ENCODE data around the gene CRADD. TPM values are rescaled to one million over a fixed set of nuclear protein-coding genes. Genes with fewer than 3 reads are reported as not detected.

The CRADD gene
- total RNA-seq, 5 donors from 2014 or later (not counting 1 experiment from before 2014, with no cell fraction given): 11.2 to 19.3 (median 12.3) TPM

DNA sequence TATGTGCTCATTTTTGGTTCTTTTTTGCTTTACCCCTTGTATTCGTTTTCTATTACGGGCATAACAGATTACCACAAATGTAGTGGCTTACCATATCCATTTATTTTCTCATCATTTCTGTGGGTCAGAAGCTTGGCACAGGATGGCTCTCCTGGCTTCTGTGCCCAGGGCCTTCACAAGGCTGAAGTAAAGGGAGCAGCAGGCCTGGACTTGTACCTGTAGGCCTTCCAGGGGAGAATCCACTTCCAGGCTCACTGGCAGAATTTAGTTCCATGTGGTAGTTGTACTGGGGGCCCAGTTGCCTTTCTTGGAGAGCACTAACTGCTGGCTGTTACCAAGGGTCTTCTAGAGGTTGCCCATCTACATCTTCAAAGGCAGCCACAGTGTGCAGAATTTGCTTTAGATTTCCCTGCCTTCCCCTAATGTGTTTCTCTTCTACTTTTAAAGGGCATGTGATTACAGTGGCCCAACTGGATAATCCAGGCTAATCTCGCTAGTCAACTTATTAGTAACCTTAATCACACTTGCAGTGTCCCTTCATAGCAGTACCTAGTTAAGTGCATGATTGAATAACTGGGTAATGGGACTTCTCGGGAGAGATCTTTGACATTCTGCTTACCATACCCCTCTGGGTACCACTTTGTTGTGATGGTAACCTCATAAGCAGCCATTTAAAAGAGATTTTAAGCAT is 67.0 kb downstream of the CRADD start:
- CTCF ChIA-PET: interaction anchor here (0.6 to 1.7 kb wide), 3 partner anchors 36 to 354 kb away, joined by 3 to 4 read pairs (median 3); no protein-coding TSS in a partner anchor
- Mint-ChIP-seq H3K9me3 (no peaks in the 10 kb centered on the region), H3K27me3 (no peaks in the 10 kb centered on the region), H3K4me3 (peak overlapping the region in 1 of 3 donors; percentile 76), H3K4me1 (peaks cover 24 to 47% (median 46%) of the 10 kb centered on the region in 3 donors), H3K27ac (no peak overlapping the region), H3K36me3 (no peaks in the 10 kb centered on the region)
- no peak for DNase-seq
- Histone ChIP-seq H3K27ac (ENCODE audit: low read length) (no peak overlapping the region), H3K27me3 (replicated peaks in 1 of 2; ENCODE audit: control insufficient read depth in 2 of 2, extremely low read depth in 1 of 2, insufficient read depth in 2 of 2, low read length in 1 of 2) (no peaks in the 10 kb centered on the region), H3K4me3 (ENCODE audit: control insufficient read depth in 1 of 2, extremely low read depth in 1 of 2, low read length in 1 of 2) (no peak overlapping the region), H3K4me1 (ENCODE audit: control insufficient read depth in 1 of 2, extremely low read depth in 1 of 2, insufficient read depth in 2 of 2, low read length in 2 of 2) (peaks cover 6 to 10% of the 10 kb centered on the region in 2 experiments), H3K36me3 (ENCODE audit: control insufficient read depth in 2 of 2, extremely low read depth in 1 of 2, insufficient read depth in 1 of 2, low read length in 1 of 2) (no peaks in the 10 kb centered on the region), H3K9me3 (no peaks in the 10 kb centered on the region)
- no peak for ATAC-seq (replicated peaks in 1 of 4)
- 100% methylated on average over 1 of the region's 4 CpGs for WGBS (ENCODE audit: insufficient coverage)
- POLR2A ChIA-PET: no interaction called here

GRCh38 chr12:93745286-93745685 is 68.1 kb downstream of the CRADD start:
- Mint-ChIP-seq H3K9me3 (no peaks in the 10 kb centered on the region), H3K27me3 (no peaks in the 10 kb centered on the region), H3K27ac (peak overlapping the region in 1 of 2 donors; percentile 54), H3K36me3 (no peaks in the 10 kb centered on the region), H3K4me3 (no peak overlapping the region), H3K4me1 (peaks cover 30 to 57% (median 52%) of the 10 kb centered on the region in 3 donors)
- H3K4me1 ChIP-seq (ENCODE audit: control insufficient read depth in 1 of 2, extremely low read depth in 1 of 2, insufficient read depth in 2 of 2, low read length in 2 of 2): peaks cover 6 to 10% of the 10 kb centered on the region in 2 experiments
- no peak overlapping the region for H3K27ac ChIP-seq (ENCODE audit: low read length)
- no peaks in the 10 kb centered on the region for H3K36me3 ChIP-seq (ENCODE audit: control insufficient read depth in 2 of 2, extremely low read depth in 1 of 2, insufficient read depth in 1 of 2, low read length in 1 of 2)
- POLR2A ChIA-PET: no interaction called here
- DNase-seq: no peak
- no peaks in the 10 kb centered on the region for H3K9me3 ChIP-seq
- CTCF ChIA-PET: interaction anchor here (0.7 to 1.7 kb wide), 3 partner anchors 56 to 176 kb away, joined by 3 to 4 read pairs (median 3); no protein-coding TSS in a partner anchor
- no peak overlapping the region for H3K4me3 ChIP-seq (ENCODE audit: control insufficient read depth in 1 of 2, extremely low read depth in 1 of 2, low read length in 1 of 2)
- H3K27me3 ChIP-seq (replicated peaks in 1 of 2; ENCODE audit: control insufficient read depth in 2 of 2, extremely low read depth in 1 of 2, insufficient read depth in 2 of 2, low read length in 1 of 2): no peaks in the 10 kb centered on the region
- ATAC-seq (replicated peaks in 1 of 4): no peak
- no CpG with 5 or more reads among the region's 2 CpGs for WGBS (ENCODE audit: insufficient coverage)

DNA sequence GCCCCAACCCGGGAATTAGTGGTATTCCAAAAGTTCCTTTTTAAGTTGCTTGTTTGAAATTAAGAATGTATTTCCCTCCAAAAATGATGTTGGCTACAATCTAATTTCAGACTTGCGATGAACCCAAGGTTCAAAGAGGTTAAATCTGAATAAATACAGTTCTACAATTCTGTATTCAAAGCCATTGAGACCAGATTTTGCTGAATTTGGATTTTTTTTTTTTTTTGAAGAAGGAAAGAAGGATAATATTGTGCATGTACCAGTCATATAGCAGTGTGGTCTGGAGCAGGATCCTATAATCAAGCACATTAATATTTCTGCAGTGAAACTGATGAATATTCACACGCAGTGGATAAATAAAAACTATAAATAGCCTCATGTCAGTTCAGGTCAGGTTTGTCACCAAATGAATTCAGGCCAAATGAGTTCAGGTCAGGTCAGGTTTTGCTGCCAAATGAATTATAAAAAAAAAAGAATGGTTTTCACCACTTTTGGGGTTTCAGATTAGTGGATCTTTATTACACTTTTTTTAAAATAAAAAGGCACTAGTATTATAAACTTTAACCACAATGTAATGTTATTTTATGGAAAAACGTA is 69.5 kb downstream of the CRADD start:
- POLR2A ChIA-PET: no interaction called here
- Histone ChIP-seq H3K36me3 (ENCODE audit: control insufficient read depth in 2 of 2, extremely low read depth in 1 of 2, insufficient read depth in 1 of 2, low read length in 1 of 2) (no peaks in the 10 kb centered on the region), H3K27me3 (replicated peaks in 1 of 2; ENCODE audit: control insufficient read depth in 2 of 2, extremely low read depth in 1 of 2, insufficient read depth in 2 of 2, low read length in 1 of 2) (no peaks in the 10 kb centered on the region), H3K9me3 (no peaks in the 10 kb centered on the region), H3K4me3 (ENCODE audit: control insufficient read depth in 1 of 2, extremely low read depth in 1 of 2, low read length in 1 of 2) (no peak overlapping the region), H3K4me1 (ENCODE audit: control insufficient read depth in 1 of 2, extremely low read depth in 1 of 2, insufficient read depth in 2 of 2, low read length in 2 of 2) (peaks cover 7 to 8% of the 10 kb centered on the region in 2 experiments), H3K27ac (ENCODE audit: low read length) (no peak overlapping the region)
- H3K36me3 Mint-ChIP-seq: no peaks in the 10 kb centered on the region
- no peaks in the 10 kb centered on the region for H3K9me3 Mint-ChIP-seq
- ATAC-seq (replicated peaks in 1 of 4): no peak
- H3K4me1 Mint-ChIP-seq: peaks cover 22 to 56% (median 49%) of the 10 kb centered on the region in 3 donors
- CTCF ChIA-PET: interaction anchor here in 1 of 2 donors (1.0 kb wide), 1 partner anchor 151 kb away, joined by 3 read pairs; no protein-coding TSS in a partner anchor
- no peaks in the 10 kb centered on the region for H3K27me3 Mint-ChIP-seq
- no peak overlapping the region for H3K27ac Mint-ChIP-seq
- no peak for DNase-seq
- no peak overlapping the region for H3K4me3 Mint-ChIP-seq
- no CpG with 5 or more reads among the region's 4 CpGs for WGBS (ENCODE audit: insufficient coverage)

GRCh38 chr12:93748672-93749383 is 71.7 kb downstream of the CRADD start:
- peaks cover 10 to 40% (median 32%) of the 10 kb centered on the region in 3 donors for H3K4me1 Mint-ChIP-seq

DNA sequence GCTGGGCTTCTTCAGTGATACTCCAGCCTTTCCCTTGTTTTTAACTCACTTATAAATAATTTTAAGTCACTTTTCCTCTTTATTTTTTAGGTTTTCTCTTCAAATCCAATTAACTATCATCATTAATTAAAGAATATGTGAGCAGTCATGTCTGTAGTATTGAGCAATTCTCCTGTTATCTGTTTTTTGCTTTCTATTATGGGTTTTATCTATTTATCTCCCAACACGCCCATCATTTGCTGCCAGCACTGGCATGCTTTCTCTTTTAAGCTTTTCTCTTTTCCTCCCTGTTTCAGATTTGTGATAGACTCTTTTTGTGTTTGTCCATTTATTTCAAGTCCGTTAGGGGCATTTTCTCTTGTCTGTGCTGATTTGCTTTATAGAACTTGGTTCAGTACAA is 72.3 kb downstream of the CRADD start:
- Mint-ChIP-seq H3K27me3 (no peaks in the 10 kb centered on the region), H3K4me3 (no peak overlapping the region), H3K4me1 (peaks cover 10 to 36% (median 27%) of the 10 kb centered on the region in 3 donors), H3K36me3 (peaks cover 14% of the 10 kb centered on the region), H3K9me3 (peaks cover 5 to 16% (median 13%) of the 10 kb centered on the region in 3 donors), H3K27ac (peak overlapping the region in 1 of 2 donors; percentile 36)
- no peak overlapping the region for H3K4me3 ChIP-seq (ENCODE audit: control insufficient read depth in 1 of 2, extremely low read depth in 1 of 2, low read length in 1 of 2)
- no peak for DNase-seq
- ChIA-PET CTCF (interaction anchor here (1.1 to 1.5 kb wide), 3 partner anchors 12 to 247 kb away, joined by 3 read pairs; no protein-coding TSS in a partner anchor), POLR2A (no interaction called here)
- no peaks in the 10 kb centered on the region for H3K27me3 ChIP-seq (replicated peaks in 1 of 2; ENCODE audit: control insufficient read depth in 2 of 2, extremely low read depth in 1 of 2, insufficient read depth in 2 of 2, low read length in 1 of 2)
- H3K36me3 ChIP-seq (ENCODE audit: control insufficient read depth in 2 of 2, extremely low read depth in 1 of 2, insufficient read depth in 1 of 2, low read length in 1 of 2): no peaks in the 10 kb centered on the region
- WGBS (ENCODE audit: insufficient coverage): no CpG with 5 or more reads among the region's 2 CpGs
- no peak overlapping the region for H3K27ac ChIP-seq (ENCODE audit: low read length)
- no peak for ATAC-seq (replicated peaks in 1 of 4)
- H3K4me1 ChIP-seq (ENCODE audit: control insufficient read depth in 1 of 2, extremely low read depth in 1 of 2, insufficient read depth in 2 of 2, low read length in 2 of 2): peaks cover 0 to 6% of the 10 kb centered on the region in 2 experiments
- H3K9me3 ChIP-seq: no peaks in the 10 kb centered on the region

More at GRCh38 chr12:93748672-93749383, 71.7 kb downstream of the CRADD start:
- no peak for DNase-seq
- no peaks in the 10 kb centered on the region for H3K27me3 ChIP-seq (replicated peaks in 1 of 2; ENCODE audit: control insufficient read depth in 2 of 2, extremely low read depth in 1 of 2, insufficient read depth in 2 of 2, low read length in 1 of 2)
- H3K4me1 ChIP-seq (ENCODE audit: control insufficient read depth in 1 of 2, extremely low read depth in 1 of 2, insufficient read depth in 2 of 2, low read length in 2 of 2): peaks cover 0 to 6% of the 10 kb centered on the region in 2 experiments
- H3K27ac Mint-ChIP-seq: no peak overlapping the region
- no peaks in the 10 kb centered on the region for H3K27me3 Mint-ChIP-seq
- ChIA-PET POLR2A (interaction anchor here in 1 of 2 donors (0.7 to 1.6 kb wide), 2 partner anchors 10 to 263 kb away, joined by 3 read pairs; no protein-coding TSS in a partner anchor), CTCF (interaction anchor here (1.1 to 1.5 kb wide), 3 partner anchors 13 to 246 kb away, joined by 3 read pairs; no protein-coding TSS in a partner anchor)
- peaks cover 5 to 13% (median 10%) of the 10 kb centered on the region in 3 donors for H3K9me3 Mint-ChIP-seq
- no peaks in the 10 kb centered on the region for H3K36me3 ChIP-seq (ENCODE audit: control insufficient read depth in 2 of 2, extremely low read depth in 1 of 2, insufficient read depth in 1 of 2, low read length in 1 of 2)
- ATAC-seq (replicated peaks in 1 of 4): no peak
- H3K9me3 ChIP-seq: no peaks in the 10 kb centered on the region
- 100% methylated on average over 1 of the region's 2 CpGs for WGBS (ENCODE audit: insufficient coverage)
- no peak overlapping the region for H3K4me3 ChIP-seq (ENCODE audit: control insufficient read depth in 1 of 2, extremely low read depth in 1 of 2, low read length in 1 of 2)
- peaks cover 11% of the 10 kb centered on the region for H3K36me3 Mint-ChIP-seq
- H3K27ac ChIP-seq (ENCODE audit: low read length): no peak overlapping the region
- no peak overlapping the region for H3K4me3 Mint-ChIP-seq

- peaks cover 10 to 36% (median 27%) of the 10 kb centered on the region in 3 donors for H3K4me1 Mint-ChIP-seq
- Histone ChIP-seq H3K27me3 (replicated peaks in 1 of 2; ENCODE audit: control insufficient read depth in 2 of 2, extremely low read depth in 1 of 2, insufficient read depth in 2 of 2, low read length in 1 of 2) (no peaks in the 10 kb centered on the region), H3K9me3 (no peaks in the 10 kb centered on the region), H3K4me1 (ENCODE audit: control insufficient read depth in 1 of 2, extremely low read depth in 1 of 2, insufficient read depth in 2 of 2, low read length in 2 of 2) (peaks cover 0 to 6% of the 10 kb centered on the region in 2 experiments), H3K36me3 (ENCODE audit: control insufficient read depth in 2 of 2, extremely low read depth in 1 of 2, insufficient read depth in 1 of 2, low read length in 1 of 2) (no peaks in the 10 kb centered on the region), H3K27ac (ENCODE audit: low read length) (no peak overlapping the region), H3K4me3 (ENCODE audit: control insufficient read depth in 1 of 2, extremely low read depth in 1 of 2, low read length in 1 of 2) (no peak overlapping the region)
- H3K9me3 Mint-ChIP-seq: peaks cover 5 to 21% (median 15%) of the 10 kb centered on the region in 3 donors
- 100% methylated on average over 3 of the region's 6 CpGs for WGBS (ENCODE audit: insufficient coverage)
- ChIA-PET POLR2A (no interaction called here), CTCF (interaction anchor here in 1 of 2 donors (1.5 kb wide), 1 partner anchor 13 kb away, joined by 3 read pairs; no protein-coding TSS in a partner anchor)
- DNase-seq (no peak), ATAC-seq (replicated peaks in 1 of 4) (no peak)
- no peak overlapping the region for H3K4me3 Mint-ChIP-seq
- H3K27me3 Mint-ChIP-seq: no peaks in the 10 kb centered on the region
- H3K27ac Mint-ChIP-seq: no peak overlapping the region
- peaks cover 19% of the 10 kb centered on the region for H3K36me3 Mint-ChIP-seq
Observed at GRCh38 chr12:93750056-93750455, 72.9 kb downstream of the CRADD start.

All from T-cell (primary cell).